AG04450 (cell line): ENCODE measurements around the gene LGR5. TPM values are rescaled to one million over a fixed set of nuclear protein-coding genes. Genes with fewer than 3 reads are reported as not detected.
A peak's percentile ranks its signal among the peaks of the same experiment; 100 is the strongest.
"Not testable (repeated sequence)": the region's sequence is repeated elsewhere in the genome, so short reads cannot be mapped to it uniquely, and the experiment has no call there.

ENCODE experiments used
- CTCF ChIA-PET: fragments of 300-600, 350-600 bp; formaldehyde crosslinking; extraction: SDS; loops from one replicate; lab custom pipeline; 2022; ENCODE audit warnings: antibody characterized with exemption, inconsistent platforms; lab: Charles Lee
- POLR2A ChIA-PET: fragments of 350-600 bp; formaldehyde crosslinking; extraction: SDS; loops from one replicate; lab custom pipeline; 2021; ENCODE audit warnings: antibody characterized with exemption, inconsistent platforms; lab: Yijun Ruan, JAX
- DNase-seq: peaks from one replicate; pipeline ENCODE4 v3.0.0-alpha.2; 2011; ENCODE audit warnings: low read depth, low spot score
- H3K27ac ChIP-seq: one replicate; pipeline ENCODE4 v1.5.1; 2012; ENCODE audit warnings: low read depth, low read length, control low read depth
- H3K27me3 ChIP-seq: one replicate; pipeline ENCODE4 v1.6.0; 2012; ENCODE audit warnings: low read length; ENCODE audit not compliant: control insufficient read depth, insufficient read depth
- H3K4me3 ChIP-seq: 2 replicates; pipeline ENCODE4 v1.5.1; 2011; ENCODE audit warnings: mild to moderate bottlenecking, low read depth, low read length, control low read depth
- H3K9me3 ChIP-seq: 2 replicates; pipeline ENCODE4 v1.5.1; 2012; ENCODE audit warnings: low read length; ENCODE audit not compliant: control insufficient read depth, insufficient read depth
- CTCF ChIP-seq: IDR thresholded peaks from 2 replicates; pipeline ENCODE4 v1.5.1; 2011; ENCODE audit warnings: low read depth, low read length, control low read depth, inconsistent platforms
- polyA plus RNA-seq: library from polyadenylated mRNA; depleted of rRNA; stranded (reverse); fragments of >200 nt; gene quantifications from 2 replicates; pipeline ENCODE4 v1.2.3, GENCODE V29; 2011

Gene LGR5
- polyA plus RNA-seq, 1 experiment: not detected

GRCh38 chr12:71476513-71476912 is 36.9 kb downstream of the LGR5 start:
- ChIA-PET POLR2A (interaction anchor here (1.1 kb wide), 1 partner anchor 128 kb away, joined by 3 read pairs; no protein-coding TSS in a partner anchor), CTCF (interaction anchor here (1.0 to 1.2 kb wide), 2 partner anchors 60 to 540 kb away, joined by 3 read pairs; no protein-coding TSS in a partner anchor)

GRCh38 chr12:71477609-71478008 is 38.0 kb downstream of the LGR5 start:
- CTCF ChIA-PET: no interaction called here
- Histone ChIP-seq H3K9me3 (no peaks in the 10 kb centered on the region), H3K27me3 (no peaks in the 10 kb centered on the region), H3K4me3 (no peak overlapping the region), H3K27ac (no peak overlapping the region)
- TF ChIP-seq CTCF: no peak
- POLR2A ChIA-PET: no interaction called here
- DNase-seq: no peak

More at GRCh38 chr12:71476513-71476912, 36.9 kb downstream of the LGR5 start:
- no peaks in the 10 kb centered on the region for H3K27me3 ChIP-seq
- H3K27ac ChIP-seq: no peak overlapping the region
- TF ChIP-seq CTCF: no peak
- no peaks in the 10 kb centered on the region for H3K9me3 ChIP-seq
- no peak overlapping the region for H3K4me3 ChIP-seq
- DNase-seq: peak; percentile 68

- ChIA-PET CTCF (interaction anchor here (0.5 kb wide), 1 partner anchor 466 kb away, joined by 3 read pairs; no protein-coding TSS in a partner anchor), POLR2A (no interaction called here)
- no peak overlapping the region for H3K4me3 ChIP-seq
- H3K9me3 ChIP-seq: no peaks in the 10 kb centered on the region
- no peak for DNase-seq
- no peaks in the 10 kb centered on the region for H3K27me3 ChIP-seq
- TF ChIP-seq CTCF: no peak
- no peak overlapping the region for H3K27ac ChIP-seq
Measured at GRCh38 chr12:71478270-71478669, 38.7 kb downstream of the LGR5 start.

GRCh38 chr12:71484272-71484905 is 44.8 kb downstream of the LGR5 start:
- no peak overlapping the region for H3K27ac ChIP-seq
- ChIA-PET POLR2A (no interaction called here), CTCF (no interaction called here)
- no peak overlapping the region for H3K4me3 ChIP-seq
- H3K9me3 ChIP-seq: no peaks in the 10 kb centered on the region
- DNase-seq: no peak
- no peaks in the 10 kb centered on the region for H3K27me3 ChIP-seq
- no peak for TF ChIP-seq CTCF

GRCh38 chr12:71490844-71491243 is 51.2 kb downstream of the LGR5 start:
- CTCF ChIA-PET, POLR2A ChIA-PET: not testable (repeated sequence)

More at GRCh38 chr12:71490844-71491243, 51.2 kb downstream of the LGR5 start:
- H3K9me3 ChIP-seq, H3K4me3 ChIP-seq, DNase-seq, H3K27me3 ChIP-seq, H3K27ac ChIP-seq: not testable (repeated sequence)
